Measurements from ENCODE around the gene MFSD6.
"Not testable (repeated sequence)": the region's sequence is repeated elsewhere in the genome, so short reads cannot be mapped to it uniquely, and the experiment has no call there.

Gene MFSD6

DNA sequence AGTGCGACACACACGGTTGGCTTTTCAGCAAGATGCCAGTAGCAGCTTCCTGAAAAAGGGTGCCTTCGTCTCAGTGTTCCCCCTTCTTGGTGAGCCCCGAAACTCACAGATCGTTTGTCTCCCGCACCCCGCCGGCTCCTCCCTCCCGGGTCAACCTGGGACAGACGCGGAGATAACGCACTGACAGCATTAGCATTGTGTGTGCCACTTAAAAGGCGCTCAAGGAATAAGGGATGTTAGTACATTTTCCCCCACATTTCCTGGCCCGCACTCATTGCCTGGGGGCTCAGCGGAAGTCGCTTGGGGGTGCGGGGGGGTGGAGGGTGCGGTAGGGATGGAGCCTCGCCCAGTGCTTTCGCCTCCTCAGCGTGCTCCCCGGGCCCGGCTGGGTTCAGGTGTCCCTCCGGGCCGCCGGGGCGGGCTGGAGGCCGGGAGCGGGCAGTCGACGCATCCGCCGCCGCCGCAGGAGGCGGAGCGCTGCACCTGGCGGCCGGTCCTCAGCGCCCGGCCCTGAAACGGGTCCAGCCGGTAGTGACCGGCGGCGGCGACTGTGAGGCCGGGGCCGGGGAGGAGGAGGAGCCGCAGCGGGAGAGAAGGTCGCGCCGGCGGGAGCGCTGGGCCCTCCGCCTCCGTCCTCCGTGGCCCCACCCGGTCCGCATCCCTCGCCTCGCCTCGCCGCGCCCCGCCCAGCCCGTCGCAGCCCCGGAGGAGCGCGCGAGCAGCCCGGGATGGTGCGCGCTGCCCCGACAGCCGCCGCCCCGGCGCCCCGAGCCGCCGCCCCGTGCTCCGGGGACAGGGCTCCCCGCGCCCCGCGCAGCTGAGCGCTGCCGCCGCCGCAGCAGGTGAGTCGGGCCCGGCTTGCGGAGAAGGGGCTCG is at the start of gene MFSD6:
Gene MFSD6, plus strand, starts transcription at position 694 of the 876 bp plus-strand sequence. CDS start 27,675 bp downstream, outside the sequence.
- peak; percentile 75 for DNase-seq (ENCODE audit: low spot score)

- not testable (repeated sequence) for DNase-seq (ENCODE audit: low spot score)
Measured at GRCh38 chr2:190358655-190359448, 49.3 kb upstream of the MFSD6 start.

DNA sequence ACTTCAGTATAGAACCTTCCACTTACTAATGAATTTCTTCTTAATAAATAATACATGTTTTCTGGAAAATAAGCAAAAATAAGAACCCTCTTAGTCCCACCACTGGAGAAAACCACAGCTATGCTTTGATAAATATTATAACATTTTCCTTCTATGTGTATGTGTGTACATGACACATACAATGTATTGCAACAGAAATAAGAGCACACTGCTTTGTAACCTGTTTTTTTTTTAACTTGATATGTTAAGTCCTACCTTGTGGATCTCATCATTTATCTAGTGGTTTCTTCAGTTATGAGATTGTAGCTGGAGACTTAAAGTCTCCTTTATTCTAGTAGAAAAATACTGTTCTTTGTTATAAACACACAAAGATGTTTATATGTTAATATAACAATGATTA is 47.6 kb upstream of the MFSD6 start:
- DNase-seq (ENCODE audit: low spot score), result no peak

- DNase-seq (ENCODE audit: low spot score), result no peak
Measured at GRCh38 chr2:190360965-190361364, 47.2 kb upstream of the MFSD6 start.

DNA sequence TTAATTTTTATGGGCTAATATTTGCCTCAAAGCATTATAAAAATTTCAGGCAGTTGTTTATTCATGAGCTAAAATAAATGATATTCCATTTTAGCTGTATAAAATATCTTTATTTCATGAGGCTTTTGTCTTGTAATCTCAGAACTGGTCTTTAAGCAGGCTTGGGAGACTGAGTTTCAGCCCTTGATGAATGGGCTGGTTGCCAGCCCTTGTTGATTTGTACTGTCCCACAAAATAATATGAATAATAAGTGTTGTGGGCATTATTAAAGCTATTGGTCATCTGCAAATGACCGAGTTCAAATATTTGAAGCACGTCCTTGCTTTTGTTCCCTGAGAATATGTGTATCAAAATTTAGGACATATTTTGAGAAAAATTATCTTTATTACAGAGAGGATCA is 46.6 kb upstream of the MFSD6 start:
- DNase-seq (ENCODE audit: low spot score), result no peak

- DNase-seq (ENCODE audit: low spot score), result no peak
Measured at GRCh38 chr2:190362894-190363293, 45.3 kb upstream of the MFSD6 start.

GRCh38 chr2:190365499-190366204 is 42.5 kb upstream of the MFSD6 start:
- no peak for DNase-seq (ENCODE audit: low spot score)

DNA sequence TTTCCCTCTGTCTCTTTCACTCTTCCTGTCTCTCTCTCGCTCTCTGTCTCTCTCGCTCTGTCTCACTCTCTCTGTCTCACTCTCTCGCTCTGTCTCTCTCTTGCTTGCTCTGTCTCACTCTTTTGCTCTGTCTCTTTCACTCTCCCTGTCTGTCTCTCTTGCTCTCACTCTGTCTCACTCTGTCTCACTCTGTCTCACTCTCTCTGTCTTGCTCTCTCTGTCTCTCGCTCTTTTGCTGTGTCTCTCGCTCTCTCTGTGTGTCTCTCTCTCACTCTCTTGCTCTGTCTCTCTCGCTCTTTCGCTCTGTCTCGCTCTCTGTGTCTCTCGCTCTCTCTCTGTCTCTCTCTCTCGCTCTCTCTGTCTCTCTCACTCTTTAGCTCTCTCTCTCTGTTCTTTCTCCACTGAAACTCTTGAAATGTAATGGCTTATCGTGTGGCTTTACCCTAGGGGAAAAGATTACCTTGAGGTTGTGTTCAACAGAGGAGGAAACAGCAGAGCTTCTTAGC is 41.9 kb upstream of the MFSD6 start:
- no peak for DNase-seq (ENCODE audit: low spot score)

GRCh38 chr2:190367091-190367490 is 41.1 kb upstream of the MFSD6 start:
- DNase-seq (ENCODE audit: low spot score), result no peak

- DNase-seq (ENCODE audit: low spot score), result no peak
Measured at GRCh38 chr2:190369635-190370034, 38.5 kb upstream of the MFSD6 start.

DNA sequence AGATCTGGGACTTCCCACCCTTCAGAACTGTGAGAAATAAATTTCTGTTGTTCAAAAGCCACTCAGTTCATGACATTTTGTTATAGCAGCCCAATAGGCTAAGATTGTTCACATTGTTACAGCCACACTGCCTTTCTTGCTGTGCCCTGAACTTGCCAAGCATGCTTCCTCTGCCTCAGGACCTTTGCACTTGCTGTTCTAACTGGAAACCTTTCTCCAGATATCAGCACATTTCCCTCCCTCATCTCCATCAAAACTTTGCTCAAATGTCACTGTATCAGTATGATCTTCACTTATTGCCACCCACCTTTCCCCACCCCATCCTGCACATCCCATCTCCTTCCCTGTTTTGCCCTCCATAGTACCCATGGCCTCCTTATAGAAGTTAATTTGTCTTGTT is 32.1 kb upstream of the MFSD6 start:
- DNase-seq (ENCODE audit: low spot score), result no peak

DNA sequence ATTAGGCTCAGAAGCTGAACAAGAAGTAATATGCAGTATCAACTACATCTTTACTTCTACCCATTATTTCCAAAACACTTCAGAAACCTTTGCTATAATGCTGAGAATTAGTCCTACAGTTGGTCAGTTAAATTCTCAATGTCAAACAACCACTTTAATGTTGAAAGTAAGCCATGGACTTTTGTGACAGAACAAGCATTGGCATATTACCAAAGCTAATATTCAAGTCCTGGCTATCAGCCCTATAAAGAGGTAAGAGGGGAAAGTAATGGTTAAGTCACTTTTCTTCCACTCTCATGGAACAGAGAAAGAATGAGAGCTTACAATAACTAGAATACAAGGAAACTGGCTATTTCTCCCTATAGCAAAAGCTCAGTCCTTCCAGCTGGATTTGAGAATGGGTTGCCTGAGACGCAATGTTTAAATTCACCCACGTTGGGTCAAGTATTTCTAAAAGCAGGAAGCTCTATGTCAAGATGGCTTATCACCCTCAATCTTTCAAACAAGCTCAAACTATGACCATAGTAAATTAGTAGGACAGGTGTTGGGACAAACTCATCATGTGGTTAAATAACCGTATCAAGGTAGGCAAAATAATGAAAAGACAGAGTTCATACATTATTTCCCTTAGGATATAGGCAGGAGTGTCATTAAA is 31.4 kb upstream of the MFSD6 start:
- no peak for DNase-seq (ENCODE audit: low spot score)

GRCh38 chr2:190378880-190379237 is 29.3 kb upstream of the MFSD6 start:
- no peak for DNase-seq (ENCODE audit: low spot score)

GRCh38 chr2:190379249-190379964 is 28.7 kb upstream of the MFSD6 start:
- no peak for DNase-seq (ENCODE audit: low spot score)

DNA sequence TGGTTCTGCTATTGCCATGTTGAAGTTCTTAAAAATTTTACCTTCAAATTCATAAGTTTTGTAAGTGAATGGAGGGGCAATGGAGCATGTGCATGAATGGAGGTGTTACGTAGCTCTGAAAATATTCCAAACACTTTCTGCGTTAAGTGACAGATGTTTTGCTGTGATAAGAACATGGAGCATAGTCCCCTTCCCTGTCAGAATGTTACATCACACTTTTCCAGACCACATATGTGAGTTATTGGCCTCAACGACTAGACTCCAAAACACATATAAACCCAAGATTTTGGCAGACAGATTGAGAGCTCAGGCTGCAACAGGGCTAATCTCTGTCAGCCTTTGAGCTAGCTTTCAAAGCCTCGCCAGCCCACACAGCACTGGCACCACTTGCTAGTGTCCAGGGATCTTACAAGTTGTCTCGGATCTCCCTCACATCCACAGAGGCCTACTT is 27.2 kb upstream of the MFSD6 start:
- DNase-seq (ENCODE audit: low spot score), result no peak

DNA sequence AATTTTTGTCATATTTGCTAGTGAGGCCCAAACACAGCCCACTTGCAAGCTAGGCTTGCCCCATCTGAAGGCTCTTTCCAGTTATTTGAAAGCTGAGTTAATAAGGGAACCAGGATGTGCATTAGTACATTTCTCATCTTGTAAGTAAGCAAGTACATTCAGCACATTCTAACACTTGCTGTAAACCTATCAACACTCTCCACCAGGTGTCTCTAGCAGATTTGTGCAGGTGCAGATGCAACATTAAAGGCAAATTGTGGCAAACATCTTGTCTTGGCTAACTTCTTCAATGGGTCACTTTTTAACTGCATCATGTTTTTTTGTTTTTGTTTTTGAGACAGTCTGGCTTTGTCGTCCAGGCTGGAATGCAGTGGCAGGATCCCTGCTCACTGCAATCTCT is 25.3 kb upstream of the MFSD6 start:
- DNase-seq (ENCODE audit: low spot score), result no peak

DNA sequence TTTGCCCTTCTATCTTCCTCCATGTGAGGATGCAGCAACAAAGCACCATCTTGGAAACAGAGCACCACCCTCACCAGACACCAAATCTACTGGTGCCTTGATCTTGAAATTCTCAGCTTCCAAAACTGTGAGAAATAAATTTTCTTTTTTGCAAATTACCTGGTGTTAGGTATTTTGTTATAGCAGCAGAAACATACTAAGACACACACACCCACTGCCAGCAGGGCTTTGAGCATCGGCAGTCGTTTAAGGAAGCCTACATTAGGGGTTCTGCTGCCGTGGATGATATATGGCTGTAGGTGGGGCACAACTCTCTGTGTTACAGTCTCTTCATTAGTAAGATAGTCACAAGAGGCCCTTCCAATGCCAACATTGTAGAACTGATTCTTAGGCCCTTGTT is 20.7 kb upstream of the MFSD6 start:
- no peak for DNase-seq (ENCODE audit: low spot score)

- DNase-seq (ENCODE audit: low spot score), result no peak
Measured at GRCh38 chr2:190396271-190396670, 11.9 kb upstream of the MFSD6 start.

DNA sequence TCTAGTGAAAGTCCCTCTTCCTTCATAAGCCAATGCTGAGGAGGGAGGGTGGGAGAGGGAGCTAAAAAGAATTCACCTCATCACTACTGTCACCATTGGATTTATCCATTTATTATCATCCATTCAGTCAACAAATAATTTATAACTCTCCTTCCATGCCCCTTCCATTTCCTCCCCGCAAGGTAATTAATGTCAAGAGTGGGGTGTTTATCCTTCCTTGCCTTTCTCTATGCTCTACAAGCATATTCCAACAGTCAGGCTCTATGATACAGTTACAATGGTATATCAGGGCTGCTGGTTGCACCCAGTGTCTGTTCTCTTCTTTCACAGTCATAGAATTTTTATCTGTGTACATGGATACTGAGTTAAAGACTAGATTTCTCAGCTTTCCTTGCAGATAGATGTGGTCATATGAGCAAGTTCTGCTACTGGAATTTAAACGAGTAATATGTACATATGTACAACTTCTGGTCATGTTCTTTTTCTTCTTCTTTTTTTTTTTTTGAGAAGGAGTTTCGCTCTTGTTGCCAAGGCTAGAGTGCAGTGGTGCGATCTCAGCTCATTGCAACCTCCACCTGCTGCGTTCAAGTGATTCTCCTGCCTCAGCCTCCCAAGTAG is 5.1 kb upstream of the MFSD6 start:
- no peak for DNase-seq (ENCODE audit: low spot score)

DNA sequence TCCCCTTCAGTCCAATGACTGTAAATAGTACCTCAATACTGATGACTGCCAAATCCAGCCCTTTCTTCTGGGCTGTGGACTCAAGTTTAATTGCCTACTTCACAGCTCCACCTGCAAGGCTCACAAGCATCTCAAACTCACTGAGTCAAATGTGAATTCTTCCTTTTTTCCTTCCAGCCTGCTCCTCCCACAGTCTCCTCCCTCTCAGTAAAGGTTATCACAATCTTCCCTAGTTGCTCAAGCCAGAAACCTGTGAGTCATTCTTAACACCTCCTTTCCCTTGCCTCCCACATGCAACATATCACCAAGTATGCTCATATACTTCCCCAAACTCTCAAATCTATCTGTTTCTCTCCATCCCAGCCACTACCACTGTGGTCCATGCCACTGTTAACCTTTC is 3.7 kb upstream of the MFSD6 start:
- no peak for DNase-seq (ENCODE audit: low spot score)

- no peak for DNase-seq (ENCODE audit: low spot score)
Measured at GRCh38 chr2:190405070-190405469, 3.1 kb upstream of the MFSD6 start.

Measured in ecto neural progenitor cell (in vitro differentiated cells).